ENCODE results near the gene RPGRIP1.
"Not testable (repeated sequence)": the region's sequence is repeated elsewhere in the genome, so short reads cannot be mapped to it uniquely, and the experiment has no call there.

RPGRIP1 gene

DNA sequence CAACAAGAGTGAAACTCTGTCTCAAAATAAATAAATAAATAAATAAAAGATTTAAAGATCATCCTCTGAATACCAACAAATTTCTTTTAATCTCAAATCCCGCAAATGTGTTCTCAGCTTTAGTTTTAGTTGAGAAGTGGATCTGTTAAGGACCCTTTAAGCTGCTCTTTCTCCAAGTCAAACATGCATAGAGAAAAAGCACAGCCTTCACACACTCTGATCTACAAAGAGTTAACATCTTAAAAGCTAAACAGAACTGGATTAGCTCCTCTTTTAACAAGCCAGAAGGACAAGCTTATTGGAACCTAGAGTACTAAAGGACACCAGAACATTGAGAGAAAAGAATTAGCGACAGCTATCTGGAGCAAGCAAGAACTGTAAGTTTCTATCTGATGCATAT, at the start of gene RPGRIP1:
Gene RPGRIP1 (plus strand): TSS at position 301 of the 400 bp plus-strand sequence. CDS start 7,894 bp downstream, outside the sequence.
- DNase-seq = no peak

DNA sequence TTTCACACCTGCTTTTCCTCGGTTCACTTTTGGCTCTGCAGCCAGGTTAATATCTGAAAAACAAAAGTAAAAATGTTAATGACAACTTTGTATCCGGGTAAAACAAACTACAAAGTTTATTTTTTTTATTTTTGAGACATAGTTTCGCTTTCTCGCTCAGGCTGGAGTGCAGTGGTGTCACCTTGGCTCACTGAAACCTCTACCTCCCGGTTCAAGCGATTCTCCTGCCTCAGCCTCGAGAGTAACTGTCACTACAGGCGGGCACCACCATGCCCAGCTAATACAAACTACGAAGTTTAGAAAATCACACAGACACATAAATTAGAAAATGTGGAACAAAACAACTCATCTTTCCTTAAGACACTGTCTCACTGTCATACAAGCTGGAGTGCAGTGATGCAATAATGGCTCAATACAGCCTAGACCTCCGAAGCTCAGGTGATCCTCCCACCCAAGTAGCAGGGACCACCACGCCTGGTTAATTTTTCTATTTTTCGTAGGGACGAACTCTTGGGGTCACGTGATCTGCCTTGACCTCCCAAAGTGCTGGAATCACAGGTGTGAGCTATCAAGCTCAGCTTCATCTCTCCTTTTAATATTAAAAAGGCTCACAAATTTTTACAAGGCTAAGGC, 48.7 kb upstream of the RPGRIP1 start:
- DNase-seq = no peak

DNA sequence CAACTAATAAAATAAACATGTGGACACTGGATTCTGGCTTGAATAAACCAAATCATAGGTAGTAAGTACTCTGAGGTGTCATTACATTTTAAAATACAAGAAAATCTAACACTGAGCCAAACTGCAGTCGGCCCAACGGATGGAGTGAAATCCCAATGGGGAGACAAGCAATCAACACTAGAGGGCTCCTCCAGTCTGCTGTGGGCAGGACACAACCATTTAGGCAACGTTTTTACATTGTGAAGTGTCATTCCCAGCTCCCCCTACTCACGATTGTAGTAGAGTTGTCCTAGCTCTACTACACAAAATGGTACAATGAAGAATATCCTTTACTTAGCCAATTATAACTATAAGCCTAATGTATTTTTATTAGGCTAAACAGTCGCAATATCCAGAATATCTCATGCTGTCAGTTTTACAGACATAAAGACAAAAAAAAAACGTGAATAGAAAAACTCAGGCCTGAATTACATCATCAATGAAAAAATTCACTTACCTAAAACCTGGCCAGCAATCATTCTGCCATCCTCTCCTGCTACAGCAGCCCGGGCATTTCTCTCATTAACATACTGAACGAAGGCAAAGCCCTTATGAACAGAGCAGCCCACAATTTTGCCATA, 46.3 kb upstream of the RPGRIP1 start:
- no peak for DNase-seq

DNA sequence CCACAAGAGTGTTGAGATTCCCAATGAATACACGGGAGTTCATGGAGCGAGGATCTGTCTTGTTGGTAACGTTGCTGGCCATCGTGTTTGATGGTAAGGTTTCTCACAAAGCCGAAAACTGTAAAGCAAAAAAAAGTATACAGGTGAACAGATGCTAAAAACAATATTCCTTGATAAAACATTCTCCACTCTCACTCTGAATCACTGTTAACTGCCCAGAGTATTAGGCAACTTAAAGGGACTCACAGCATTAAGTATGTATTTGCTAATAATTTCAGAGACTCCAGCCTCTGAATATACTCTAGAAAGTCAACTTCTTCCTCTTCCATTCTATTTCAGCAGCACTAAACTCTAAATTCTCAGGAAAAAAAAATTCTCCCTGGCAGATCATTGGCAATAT, 45.8 kb upstream of the RPGRIP1 start:
- no peak for DNase-seq

DNA sequence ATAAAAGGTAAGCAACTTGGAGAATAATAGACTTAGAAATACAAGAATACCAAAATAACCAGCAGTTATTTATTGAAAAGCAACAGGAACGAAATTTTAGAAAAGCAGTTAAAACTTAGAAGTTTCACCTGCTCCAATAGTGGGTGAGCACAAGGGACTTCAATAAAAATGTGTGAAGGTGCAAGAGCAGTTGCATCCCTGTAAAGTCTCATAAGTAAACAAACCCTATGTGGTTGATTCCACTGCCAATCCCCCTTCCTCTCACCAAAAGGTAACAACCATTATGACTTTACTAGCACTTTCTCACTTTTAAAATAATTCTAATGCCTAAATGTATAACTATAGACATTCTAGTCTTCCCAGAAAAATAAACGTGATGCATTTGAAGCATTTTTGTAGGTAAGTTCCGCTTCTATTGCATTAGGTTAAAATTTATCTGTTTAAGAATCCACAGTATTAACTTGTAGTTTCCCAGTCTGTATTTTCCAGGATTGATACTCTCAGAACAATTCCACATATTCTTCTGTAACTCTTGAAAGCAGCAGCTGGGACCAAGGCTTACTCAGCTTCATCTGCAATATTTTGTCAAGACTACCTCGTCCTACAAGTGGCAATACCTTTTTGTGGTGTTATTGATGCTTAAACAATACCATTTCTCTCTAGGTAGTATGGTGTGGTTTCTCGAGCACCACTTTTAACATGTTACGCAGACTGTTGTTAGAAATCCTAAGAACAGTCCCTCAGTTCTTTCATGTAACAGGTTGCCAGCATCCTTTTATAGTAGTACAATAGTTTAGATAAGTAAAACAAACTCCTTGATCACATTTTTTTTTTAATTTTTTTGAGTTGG, 42.7 kb upstream of the RPGRIP1 start:
- no peak for DNase-seq

DNA sequence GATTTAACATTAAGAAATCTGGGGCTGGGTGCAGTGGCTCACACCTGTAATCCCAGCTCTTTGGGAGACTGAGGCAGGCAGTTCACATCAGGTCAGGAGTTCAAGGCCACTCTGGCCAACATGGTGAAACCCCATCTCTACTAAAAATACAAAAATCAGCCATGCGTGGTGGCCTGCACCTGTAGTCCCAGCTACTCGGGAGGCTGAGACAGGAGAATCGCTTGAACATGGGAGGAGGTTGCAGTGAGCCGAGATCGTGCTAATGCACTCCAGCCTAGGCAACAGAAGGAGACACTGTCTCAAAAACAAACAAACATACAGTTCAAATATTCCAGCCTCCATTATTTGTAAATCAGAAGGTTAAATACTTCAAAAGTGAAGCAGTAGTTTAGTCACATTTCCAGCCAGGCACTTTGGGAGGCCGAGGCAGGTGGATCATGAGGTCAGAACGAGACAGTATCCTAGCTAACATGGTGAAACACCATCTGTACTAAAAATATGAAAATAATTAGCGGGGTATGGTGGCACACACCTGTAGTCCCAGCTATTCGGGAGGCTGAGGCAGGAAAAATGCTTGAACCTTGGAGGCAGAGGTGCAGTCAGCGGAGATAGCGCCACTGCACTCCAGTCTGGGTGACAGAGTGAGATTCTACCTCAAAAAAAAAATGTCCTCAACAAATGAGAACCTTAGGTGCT, 40.9 kb upstream of the RPGRIP1 start:
- no peak for DNase-seq

DNA sequence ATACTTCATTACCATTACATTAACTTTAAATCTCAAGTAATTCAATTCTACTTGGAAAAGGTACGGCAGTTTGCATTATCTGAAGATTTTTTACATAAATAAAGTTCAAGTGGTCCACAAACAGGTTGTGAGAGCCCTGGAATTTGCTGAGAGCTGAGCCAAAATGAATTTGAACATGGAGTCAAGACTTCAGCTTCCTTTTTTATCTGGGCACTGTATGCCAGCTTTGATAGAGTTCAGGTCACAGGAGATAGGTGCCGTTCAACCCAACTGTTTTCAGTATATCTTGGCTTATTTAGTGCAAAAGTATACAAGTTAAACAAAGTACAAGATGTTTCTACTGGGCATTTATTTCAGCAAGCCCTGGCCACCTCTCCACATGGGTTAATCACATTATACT, 39.5 kb upstream of the RPGRIP1 start:
- DNase-seq = no peak

DNA sequence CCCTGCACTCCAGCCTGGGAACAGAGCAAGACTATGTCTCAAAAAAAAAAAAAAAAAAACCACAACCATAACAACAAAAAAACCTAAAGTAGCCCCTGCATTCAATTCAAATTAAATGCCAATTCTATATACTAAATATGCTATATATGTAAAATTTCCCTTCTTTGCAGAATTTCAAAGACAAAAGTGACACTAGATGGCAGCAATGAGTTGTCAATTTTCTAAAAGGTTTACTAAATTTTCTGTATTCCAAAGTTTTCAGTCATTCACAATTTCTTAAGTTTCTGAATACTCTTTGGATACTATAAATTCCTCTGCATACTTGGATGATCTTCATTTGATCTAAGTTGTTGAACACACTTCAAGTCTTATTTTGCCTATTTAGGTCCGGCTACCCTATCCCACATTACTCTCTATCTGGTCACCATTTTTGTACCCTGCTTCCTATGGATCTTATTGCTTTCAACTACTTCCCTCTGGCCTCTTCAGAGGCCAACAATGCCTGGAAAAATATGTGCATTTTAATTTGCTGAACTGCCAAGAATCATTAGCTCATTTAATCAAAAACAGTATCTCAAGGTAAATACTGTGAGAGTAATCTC, 38.6 kb upstream of the RPGRIP1 start:
- DNase-seq = no peak

DNA sequence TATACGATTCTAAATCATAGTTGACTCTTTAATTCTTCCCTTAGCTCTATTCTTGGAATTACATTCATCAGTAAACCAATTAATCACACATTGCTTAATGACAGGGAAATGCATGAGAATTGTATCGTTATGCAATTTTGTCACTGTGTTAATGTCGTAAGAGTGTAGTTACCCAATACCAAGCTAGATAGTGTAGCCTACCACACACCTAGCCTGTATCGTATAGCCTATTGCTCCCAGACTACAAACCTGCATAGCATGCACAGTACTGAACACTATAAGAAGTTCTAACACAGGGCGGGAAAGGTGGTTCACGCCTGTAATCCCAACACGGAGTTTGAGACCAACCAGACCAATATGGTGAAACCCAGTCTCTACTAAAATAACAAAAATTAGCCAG, 35.3 kb upstream of the RPGRIP1 start:
- no peak for DNase-seq

DNA sequence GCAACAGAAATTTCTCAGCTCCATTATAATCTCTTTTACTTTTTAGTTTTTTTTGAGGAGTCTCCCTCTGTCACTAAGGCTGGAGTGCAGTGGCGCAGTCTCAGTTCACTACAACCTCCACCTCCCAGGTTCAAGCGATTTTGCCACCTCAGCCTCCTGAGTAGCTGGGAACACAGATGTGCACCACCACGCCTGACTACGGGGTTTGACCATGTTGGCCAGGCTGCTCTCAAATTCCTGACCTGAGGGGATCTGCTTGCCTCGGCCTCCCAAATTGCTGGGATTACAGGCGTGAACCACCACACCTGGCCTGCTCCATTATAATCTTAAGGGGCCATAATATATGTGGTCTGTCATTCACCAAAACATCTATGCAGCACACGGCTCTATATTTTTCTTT, 34.1 kb upstream of the RPGRIP1 start:
- no peak for DNase-seq

DNA sequence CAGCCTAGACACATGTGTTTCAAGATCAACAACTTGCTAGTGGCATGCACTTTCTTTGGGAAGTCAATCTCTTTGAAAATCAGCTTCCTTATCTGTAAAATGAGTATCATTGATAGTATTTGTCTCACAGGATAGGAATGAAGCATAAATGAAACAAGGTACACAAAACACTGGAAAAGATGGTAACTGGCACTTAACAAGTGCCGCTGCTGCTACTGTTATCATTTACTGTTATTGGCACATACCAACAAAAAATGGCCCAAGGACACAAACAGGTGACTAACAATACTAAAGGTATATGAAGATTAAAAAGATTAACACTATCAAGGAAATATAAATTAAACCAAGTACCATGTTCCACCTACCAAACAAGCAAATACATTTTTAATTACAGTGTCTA, 31.5 kb upstream of the RPGRIP1 start:
- DNase-seq = no peak

DNA sequence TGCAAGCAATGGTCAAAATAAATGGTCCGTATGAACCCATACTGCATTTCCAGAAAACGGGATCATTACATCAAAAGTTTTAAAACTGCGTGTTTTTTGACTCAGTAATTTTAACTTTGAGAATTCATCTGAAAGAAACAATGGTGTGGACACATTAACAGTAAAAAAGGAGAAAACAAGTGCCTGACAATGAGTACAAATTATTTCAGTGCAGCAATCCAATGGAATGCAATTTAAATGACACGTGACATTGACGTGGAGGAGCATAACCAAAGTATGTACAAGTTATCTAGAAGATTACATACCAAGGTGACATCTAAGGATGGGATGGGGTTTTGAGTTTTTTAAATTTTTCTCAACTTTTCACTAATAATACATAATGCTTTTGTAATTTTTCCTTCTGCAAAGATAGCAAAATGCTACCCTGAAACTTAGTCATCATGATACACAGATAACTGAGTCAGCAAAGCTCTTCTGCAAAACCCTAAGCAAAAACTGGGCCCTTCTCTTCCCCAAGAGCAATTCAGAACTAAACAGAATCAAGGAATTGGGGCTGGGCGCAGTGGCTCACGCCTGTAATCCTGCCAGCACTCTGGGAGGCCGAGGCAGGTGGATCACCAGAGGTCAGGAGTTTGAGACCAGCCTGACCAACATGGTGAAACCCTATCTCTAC, 31.0 kb upstream of the RPGRIP1 start:
- no peak for DNase-seq

DNA sequence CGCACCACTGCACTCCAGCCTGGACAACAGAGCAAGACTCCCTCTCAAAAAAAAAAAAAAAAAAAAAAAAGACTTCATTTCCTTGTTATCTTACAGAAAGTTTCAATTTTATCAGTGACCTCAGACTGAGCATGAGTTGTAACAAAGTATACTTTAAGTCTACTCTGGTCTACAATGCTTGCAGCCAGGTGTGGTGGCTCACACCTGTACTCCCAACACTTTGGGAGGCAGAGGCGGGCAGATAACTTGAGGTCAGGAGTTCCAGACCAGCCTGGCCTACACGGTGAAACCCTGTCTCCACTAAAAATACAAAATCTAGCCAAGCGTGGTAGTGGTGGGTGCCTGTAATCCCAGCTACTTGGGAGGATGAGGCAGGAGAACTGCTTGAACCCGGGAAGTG, 28.7 kb upstream of the RPGRIP1 start:
- DNase-seq = no peak

DNA sequence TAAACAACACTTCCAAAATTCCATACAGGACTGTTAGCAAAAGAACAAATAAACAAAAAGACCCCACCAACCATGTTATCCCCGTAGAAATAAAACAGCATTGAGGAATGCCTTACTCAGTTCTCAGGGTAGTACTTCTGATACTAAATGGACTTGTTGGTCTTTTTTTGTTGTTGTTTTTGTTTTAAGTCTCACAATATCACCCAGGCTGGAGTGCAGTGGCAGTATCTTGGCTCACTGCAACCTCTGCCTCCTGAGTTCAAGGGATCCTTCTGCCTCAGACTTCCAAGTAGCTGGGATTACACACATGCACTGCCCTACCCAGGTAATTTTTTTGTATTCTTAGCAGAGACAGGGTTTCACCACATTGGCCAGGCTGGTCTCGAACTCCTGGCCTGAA, 27.7 kb upstream of the RPGRIP1 start:
- no peak for DNase-seq

DNA sequence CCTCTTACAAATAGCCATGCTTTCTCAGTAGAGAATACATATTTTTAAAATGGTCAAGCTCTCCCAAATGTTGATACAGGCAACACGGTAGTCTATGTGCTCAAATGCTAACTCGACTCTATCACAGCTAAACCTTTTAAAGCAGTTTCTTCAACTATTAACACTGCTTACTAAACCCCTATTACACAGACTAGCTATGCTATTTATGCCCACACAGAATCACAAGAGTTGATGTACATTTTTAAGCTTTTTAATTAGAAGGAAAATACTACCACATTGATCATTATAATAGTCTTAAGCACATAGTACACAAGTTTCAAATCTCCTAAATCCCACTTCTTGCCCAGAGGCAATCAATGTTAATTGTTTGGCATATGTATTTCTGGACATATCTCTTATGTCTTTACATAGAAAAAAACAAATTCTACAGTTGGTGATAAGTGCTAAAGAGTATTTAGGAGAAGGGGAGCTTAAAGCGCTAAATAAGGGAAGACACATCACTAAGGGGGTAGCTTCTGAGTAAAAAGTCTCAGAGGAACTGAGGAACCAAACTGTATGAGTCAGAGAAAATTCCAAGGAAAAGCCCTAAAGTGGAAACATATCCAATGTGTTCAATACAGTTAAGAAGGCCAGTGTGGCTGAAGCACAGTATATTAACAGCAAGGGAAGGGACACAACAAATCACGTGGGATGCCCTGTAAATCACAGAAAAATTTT, 24.3 kb upstream of the RPGRIP1 start:
- no peak for DNase-seq

DNA sequence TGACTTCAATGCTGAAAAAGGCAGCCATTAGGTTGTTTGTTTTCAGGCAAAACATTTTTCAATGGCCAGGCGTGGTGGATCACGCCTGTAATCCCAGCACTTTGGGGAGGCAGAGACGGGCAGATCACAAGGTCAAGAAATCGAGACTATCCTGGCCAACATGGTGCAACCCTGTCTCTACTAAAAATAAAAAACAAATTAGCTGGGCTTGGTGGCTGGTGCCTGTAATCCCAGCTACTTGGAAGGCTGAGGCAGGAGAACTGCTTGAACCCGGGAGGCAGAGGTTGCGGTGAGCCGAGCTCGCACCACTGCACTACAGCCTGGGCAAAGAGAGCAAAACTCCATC, 23.8 kb upstream of the RPGRIP1 start:
- not testable (repeated sequence) for DNase-seq

DNA sequence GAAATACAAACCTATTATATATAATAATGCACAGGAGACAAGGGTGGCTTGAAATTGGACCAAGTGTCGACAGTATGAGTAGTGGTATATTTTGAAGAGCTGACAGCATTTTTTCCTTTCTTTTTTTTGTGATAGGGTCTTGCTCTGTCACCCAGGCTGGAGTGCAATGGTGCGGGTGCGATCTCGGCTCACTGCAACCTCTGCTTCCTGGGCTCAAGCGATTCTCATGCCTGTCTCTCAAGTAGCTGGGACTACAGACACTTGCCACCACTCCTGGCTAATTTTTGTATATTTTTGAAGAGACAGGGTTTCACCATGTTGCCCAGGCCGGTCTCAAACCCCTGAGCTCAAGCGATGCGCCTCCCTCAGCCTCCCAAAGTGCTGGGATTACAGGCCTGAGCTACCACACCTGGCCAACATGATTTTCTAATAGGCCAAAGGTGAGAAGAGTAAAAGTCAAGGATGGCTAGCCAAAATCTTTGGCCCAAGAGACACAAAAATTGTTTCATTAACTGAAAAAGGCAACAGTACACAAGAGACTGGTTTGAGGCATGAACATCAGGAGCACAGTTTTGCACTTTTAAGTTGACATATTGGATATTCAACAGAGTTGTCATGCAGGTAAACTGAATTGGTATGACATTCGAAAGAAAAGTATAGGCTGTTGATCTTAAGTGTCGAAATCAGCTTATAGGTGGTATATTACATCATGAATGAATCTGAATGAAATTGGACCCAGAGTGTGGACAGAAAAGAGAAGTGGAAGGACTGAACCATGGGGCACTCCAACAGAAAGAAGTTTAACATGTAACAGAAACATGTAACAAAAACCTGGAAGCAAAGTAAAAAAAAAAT, 23.1 kb upstream of the RPGRIP1 start:
- DNase-seq = no peak

DNA sequence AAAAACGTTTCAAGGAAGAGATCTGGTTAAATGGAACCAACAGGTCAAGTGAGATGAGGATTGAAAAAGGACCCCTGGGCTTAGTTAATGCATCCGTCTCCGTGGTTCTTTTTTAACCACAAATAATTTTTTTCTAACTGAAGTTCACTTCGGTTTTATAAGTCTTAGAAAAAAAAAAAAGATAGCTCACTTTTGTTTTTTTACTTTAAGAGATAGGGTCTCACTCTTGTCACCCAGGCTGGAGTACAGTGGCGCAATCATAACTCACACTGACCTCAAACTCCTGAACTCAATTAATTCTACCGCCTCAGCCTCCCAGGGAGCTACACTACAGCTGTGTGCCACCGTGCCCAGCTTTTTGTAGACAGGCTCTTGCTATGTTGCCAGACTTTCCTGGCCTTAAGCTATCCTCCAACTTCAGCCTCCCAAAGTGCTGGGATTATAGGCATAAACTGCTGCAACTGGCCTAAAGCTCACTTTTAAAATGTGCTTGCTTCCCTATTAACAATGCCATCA, 22.4 kb upstream of the RPGRIP1 start:
- DNase-seq = no peak

DNA sequence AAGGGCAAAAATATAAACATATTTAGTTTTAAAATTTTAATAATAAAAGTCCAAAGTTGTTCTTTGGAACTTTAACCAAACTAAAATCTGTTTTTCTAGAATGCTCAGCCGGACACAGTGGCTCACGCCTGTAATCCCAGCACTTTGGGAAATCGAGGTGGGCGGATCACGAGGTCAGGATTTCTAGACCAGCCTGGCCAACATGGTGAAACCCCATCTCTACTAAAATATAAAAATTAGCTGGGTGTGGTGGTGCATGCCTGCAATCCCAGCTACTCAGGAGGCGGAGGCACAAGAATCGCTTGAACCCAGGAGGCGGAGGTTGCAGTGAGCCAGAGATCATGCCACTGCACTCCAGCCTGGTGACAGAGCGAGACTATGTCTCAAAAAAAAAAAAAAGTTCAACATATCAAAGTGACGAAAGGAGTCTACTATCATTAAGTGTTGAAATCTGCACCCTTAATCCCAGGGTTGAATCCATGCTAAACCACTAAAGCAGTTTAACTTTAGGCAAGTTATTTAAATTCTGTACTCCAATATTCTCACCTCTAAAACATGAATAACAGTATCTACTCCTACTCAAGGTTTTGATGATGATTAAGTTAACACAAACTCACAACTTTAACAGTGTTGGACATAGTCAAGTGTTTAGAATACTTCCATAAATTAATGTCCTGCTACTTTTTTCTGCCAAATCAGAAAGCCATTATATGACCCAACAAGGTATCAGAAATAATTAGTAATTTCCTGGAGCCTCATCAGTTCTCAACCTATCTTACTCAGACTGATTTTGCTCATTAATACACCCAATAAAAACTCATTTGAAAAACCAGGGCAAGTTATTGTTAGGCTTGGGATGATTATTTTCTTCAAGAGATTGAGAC, 21.6 kb upstream of the RPGRIP1 start:
- no peak for DNase-seq
